OCI-LY1 (cell line): ENCODE data around the gene ARHGAP6.

Source experiments
- H2AFZ ChIP-seq: fragments of 200-600 bp; sonication (generic), shearing (Covaris generic); 2 replicates; pipeline ENCODE4 v1.6.0; 2014; ENCODE audit warnings: antibody characterized with exemption, mild to moderate bottlenecking, low read length
- H3F3A ChIP-seq: fragments of 200-600 bp; sonication (generic), shearing (Covaris generic); 2 replicates; pipeline ENCODE4 v1.6.0; 2014; ENCODE audit warnings: mild to moderate bottlenecking, antibody characterized with exemption, low read length, moderate library complexity; ENCODE audit not compliant: insufficient read depth
- H3K27ac ChIP-seq: fragments of 200-600 bp; sonication (generic); 2 replicates; pipeline ENCODE4 v1.5.1; 2014; ENCODE audit warnings: low read length, mixed run types, mild to moderate bottlenecking, low read depth; ENCODE audit not compliant: poor library complexity, severe bottlenecking
- H3K27me3 ChIP-seq: fragments of 200-600 bp; sonication (generic); 2 replicates; pipeline ENCODE4 v1.6.0; 2014; ENCODE audit warnings: antibody characterized with exemption, mild to moderate bottlenecking, low read length, moderate library complexity; ENCODE audit not compliant: insufficient read depth
- H3K36me3 ChIP-seq: fragments of 200-600 bp; sonication (generic); 2 replicates; pipeline ENCODE4 v1.6.1; 2014; ENCODE audit warnings: mild to moderate bottlenecking, antibody characterized with exemption, low read length, moderate library complexity, mixed read lengths; ENCODE audit not compliant: insufficient read depth
- H3K4me1 ChIP-seq: fragments of 200-600 bp; sonication (generic); 2 replicates; pipeline ENCODE4 v1.5.1; 2014; ENCODE audit warnings: mild to moderate bottlenecking, low read length, moderate library complexity; ENCODE audit not compliant: insufficient read depth, severe bottlenecking
- H3K4me2 ChIP-seq: fragments of 200-600 bp; sonication (generic), shearing (Covaris generic); 2 replicates; pipeline ENCODE4 v1.6.1; 2014; ENCODE audit warnings: low read length
- H3K4me3 ChIP-seq: fragments of 200-600 bp; sonication (generic); 2 replicates; pipeline ENCODE4 v1.5.1; 2014; ENCODE audit warnings: low read length, low read depth, mild to moderate bottlenecking, mixed read lengths; ENCODE audit not compliant: poor library complexity, severe bottlenecking
- H3K79me2 ChIP-seq: fragments of 200-600 bp; shearing (Covaris generic); 2 replicates; pipeline ENCODE4 v1.6.1; 2016; ENCODE audit warnings: mixed run types, low read length, mixed read lengths; ENCODE audit not compliant: insufficient read depth
- H3K9ac ChIP-seq: fragments of 200-600 bp; sonication (generic), shearing (Covaris generic); 2 replicates; pipeline ENCODE4 v1.6.1; 2014; ENCODE audit warnings: mild to moderate bottlenecking, low read length, mixed read lengths
- H3K9me2 ChIP-seq: fragments of 200-600 bp; sonication (generic), shearing (Covaris generic); 2 replicates; pipeline ENCODE4 v1.6.1; 2014; ENCODE audit warnings: low read depth, mild to moderate bottlenecking, low read length, mixed read lengths
- H3K9me3 ChIP-seq: fragments of 200-600 bp; shearing (Covaris generic); 2 replicates; pipeline ENCODE4 v1.6.1; 2014; ENCODE audit warnings: low read length, mixed read lengths
- H4K20me1 ChIP-seq: fragments of 200-600 bp; sonication (generic), shearing (Covaris generic); 2 replicates; pipeline ENCODE4 v1.6.0; 2016; ENCODE audit warnings: mild to moderate bottlenecking, low read length; ENCODE audit not compliant: insufficient read depth
- EZH2 ChIP-seq: fragments of 200-600 bp; sonication (generic), shearing (Covaris generic); IDR thresholded peaks from 2 replicates; pipeline ENCODE4 v1.8.0; 2017; ENCODE audit warnings: borderline replicate concordance, mixed run types, mild to moderate bottlenecking, antibody characterized with exemption, low read length, moderate library complexity, mixed read lengths
- TF ChIP-seq, protein P1 (sequence below): fragments of 200-600 bp; sonication (generic), shearing (Covaris generic); IDR thresholded peaks from 2 replicates; pipeline ENCODE4 v1.5.1; 2017; ENCODE audit warnings: mild to moderate bottlenecking, antibody characterized with exemption, low read length, moderate library complexity, mixed read lengths

The ARHGAP6 gene

DNA sequence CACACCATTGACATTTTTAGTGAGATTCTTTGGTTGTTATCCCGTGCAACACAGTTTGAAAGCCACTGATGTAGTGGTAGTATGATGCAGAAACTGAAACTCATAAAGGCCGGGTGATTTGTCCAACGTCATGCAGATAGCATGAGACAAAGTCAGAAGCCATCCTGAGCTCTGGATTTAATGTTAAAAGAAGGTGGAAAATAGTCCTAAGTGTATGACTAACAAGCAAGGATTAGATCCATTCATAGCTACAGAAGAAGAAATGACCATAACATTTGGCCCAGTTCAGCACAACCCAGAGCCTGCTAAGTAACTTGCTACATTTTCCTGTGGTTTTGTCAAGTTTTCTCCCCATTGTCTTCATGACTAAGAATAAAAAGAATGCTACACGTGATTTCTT is 230.2 kb downstream of the ARHGAP6 start:
- TF ChIP-seq, protein P1, sequence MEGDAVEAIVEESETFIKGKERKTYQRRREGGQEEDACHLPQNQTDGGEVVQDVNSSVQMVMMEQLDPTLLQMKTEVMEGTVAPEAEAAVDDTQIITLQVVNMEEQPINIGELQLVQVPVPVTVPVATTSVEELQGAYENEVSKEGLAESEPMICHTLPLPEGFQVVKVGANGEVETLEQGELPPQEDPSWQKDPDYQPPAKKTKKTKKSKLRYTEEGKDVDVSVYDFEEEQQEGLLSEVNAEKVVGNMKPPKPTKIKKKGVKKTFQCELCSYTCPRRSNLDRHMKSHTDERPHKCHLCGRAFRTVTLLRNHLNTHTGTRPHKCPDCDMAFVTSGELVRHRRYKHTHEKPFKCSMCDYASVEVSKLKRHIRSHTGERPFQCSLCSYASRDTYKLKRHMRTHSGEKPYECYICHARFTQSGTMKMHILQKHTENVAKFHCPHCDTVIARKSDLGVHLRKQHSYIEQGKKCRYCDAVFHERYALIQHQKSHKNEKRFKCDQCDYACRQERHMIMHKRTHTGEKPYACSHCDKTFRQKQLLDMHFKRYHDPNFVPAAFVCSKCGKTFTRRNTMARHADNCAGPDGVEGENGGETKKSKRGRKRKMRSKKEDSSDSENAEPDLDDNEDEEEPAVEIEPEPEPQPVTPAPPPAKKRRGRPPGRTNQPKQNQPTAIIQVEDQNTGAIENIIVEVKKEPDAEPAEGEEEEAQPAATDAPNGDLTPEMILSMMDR: no peak
- TF ChIP-seq EZH2: no peak
- H3K9ac ChIP-seq: no peak overlapping the region
- H3K27ac ChIP-seq: no peak overlapping the region
- no peaks in the 10 kb centered on the region for H3K36me3 ChIP-seq
- H4K20me1 ChIP-seq: no peaks in the 10 kb centered on the region
- H3K27me3 ChIP-seq: no peaks in the 10 kb centered on the region
- H3K4me3 ChIP-seq: no peak overlapping the region
- no peaks in the 10 kb centered on the region for H3K79me2 ChIP-seq
- no peaks in the 10 kb centered on the region for H3K9me2 ChIP-seq
- no peaks in the 10 kb centered on the region for H3F3A ChIP-seq
- no peaks in the 10 kb centered on the region for H3K4me1 ChIP-seq
- no peaks in the 10 kb centered on the region for H3K9me3 ChIP-seq
- H3K4me2 ChIP-seq: no peak overlapping the region
- no peak overlapping the region for H2AFZ ChIP-seq

DNA sequence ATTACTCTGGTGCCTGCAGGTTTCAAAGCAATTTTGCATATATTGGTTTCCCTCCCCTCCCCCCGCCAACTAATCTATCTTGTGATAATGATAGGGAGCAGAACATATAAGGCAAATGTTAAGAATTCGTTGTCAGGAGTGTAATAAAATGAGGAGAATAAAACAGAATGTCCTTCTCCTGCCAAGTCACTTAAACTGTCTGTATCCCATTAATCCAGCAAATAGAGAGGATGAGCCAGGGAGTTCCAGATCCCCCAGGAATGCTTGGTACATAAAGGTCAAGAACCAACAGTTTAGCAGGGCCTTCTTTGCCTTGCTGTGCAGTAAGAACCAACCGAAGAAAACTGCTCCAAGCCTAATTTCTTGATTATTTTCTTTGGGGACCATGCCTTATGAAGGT is 231.1 kb downstream of the ARHGAP6 start:
- no peak overlapping the region for H2AFZ ChIP-seq
- H4K20me1 ChIP-seq: no peaks in the 10 kb centered on the region
- H3K27me3 ChIP-seq: no peaks in the 10 kb centered on the region
- no peaks in the 10 kb centered on the region for H3K79me2 ChIP-seq
- H3K4me3 ChIP-seq: no peak overlapping the region
- H3K27ac ChIP-seq: no peak overlapping the region
- H3K36me3 ChIP-seq: no peaks in the 10 kb centered on the region
- H3K9me3 ChIP-seq: no peaks in the 10 kb centered on the region
- H3K9me2 ChIP-seq: no peaks in the 10 kb centered on the region
- H3K4me2 ChIP-seq: no peak overlapping the region
- no peaks in the 10 kb centered on the region for H3K4me1 ChIP-seq
- H3F3A ChIP-seq: no peaks in the 10 kb centered on the region
- TF ChIP-seq, protein P1: no peak
- no peak for TF ChIP-seq EZH2
- H3K9ac ChIP-seq: no peak overlapping the region

DNA sequence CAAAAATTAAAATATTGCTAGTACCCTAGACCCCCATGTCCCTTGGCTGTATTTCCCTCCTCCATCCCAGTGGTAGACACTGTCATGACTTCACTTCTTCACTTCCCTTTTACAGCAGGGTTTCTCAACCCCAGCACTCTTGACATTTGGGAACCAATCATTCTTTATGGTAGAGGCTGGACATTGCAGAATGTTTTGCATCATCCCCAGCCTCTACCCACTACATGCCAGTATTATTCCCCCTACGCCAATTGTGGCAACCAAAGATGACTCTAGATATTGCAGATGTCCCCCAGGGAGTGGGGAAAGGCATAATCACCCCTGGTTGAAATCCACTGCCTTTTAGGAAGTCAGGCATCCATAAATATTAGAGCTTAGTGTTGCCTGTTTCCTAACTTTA is 233.9 kb downstream of the ARHGAP6 start:
- no peaks in the 10 kb centered on the region for H3K9me2 ChIP-seq
- TF ChIP-seq EZH2: no peak
- TF ChIP-seq, protein P1: no peak
- H3K27me3 ChIP-seq: no peaks in the 10 kb centered on the region
- H3K79me2 ChIP-seq: no peaks in the 10 kb centered on the region
- no peaks in the 10 kb centered on the region for H3K4me1 ChIP-seq
- H3K4me2 ChIP-seq: no peak overlapping the region
- H3K9ac ChIP-seq: no peak overlapping the region
- H2AFZ ChIP-seq: no peak overlapping the region
- no peaks in the 10 kb centered on the region for H3K36me3 ChIP-seq
- H3K9me3 ChIP-seq: no peaks in the 10 kb centered on the region
- H3K27ac ChIP-seq: no peak overlapping the region
- no peak overlapping the region for H3K4me3 ChIP-seq
- no peaks in the 10 kb centered on the region for H3F3A ChIP-seq
- H4K20me1 ChIP-seq: no peaks in the 10 kb centered on the region
